IMR-90 (cell line): Measurements from ENCODE around the gene POLR3GL. TPM values are rescaled to one million over a fixed set of nuclear protein-coding genes. Genes with fewer than 3 reads are reported as not detected.
A peak's percentile ranks its signal among the peaks of the same experiment; 100 is the strongest.

Experiments used
- ATAC-seq: fragments of 200-7000 bp; cut with Tn5 transposase; 2 replicates; pipeline ENCODE4 v1.9.1; 2020; ENCODE audit warnings: low read depth, mild to moderate bottlenecking, moderate library complexity
- BruUV-seq: library from RNA; stranded (reverse); fragments of 400-500 nt; replicated peaks from 2 replicates; lab custom pipeline; 2021; lab: Mats Ljungman, UMichigan
- CTCF ChIA-PET: fragments of 300-600 bp; formaldehyde crosslinking; extraction: SDS; loops from one replicate; lab custom pipeline; 2021; ENCODE audit warnings: antibody characterized with exemption; lab: Yijun Ruan, JAX
- POLR2A ChIA-PET: fragments of 300-600 bp; sonication (Branson Sonifier 250); formaldehyde crosslinking; loops from one replicate; lab custom pipeline; 2022; ENCODE audit warnings: antibody characterized with exemption; ENCODE audit not compliant: unreplicated experiment; lab: Charles Lee
- DNase-seq: peaks from one replicate; pipeline ENCODE4 v3.0.0; 2013
- H2AFZ ChIP-seq: replicated peaks from 2 replicates; pipeline ENCODE3; 2013; ENCODE audit warnings: low read length, mild to moderate bottlenecking; ENCODE audit not compliant: poor library complexity
- H2AK5ac ChIP-seq: 2 replicates; pipeline ENCODE4 v1.6.1; 2013; ENCODE audit warnings: low read depth, low read length, inconsistent platforms
- H2AK9ac ChIP-seq: replicated peaks from 2 replicates; pipeline ENCODE3; 2013; ENCODE audit warnings: mild to moderate bottlenecking, low read depth, low read length, moderate library complexity; ENCODE audit not compliant: poor library complexity
- H2BK120ac ChIP-seq: 2 replicates; pipeline ENCODE4 v1.6.1; 2013; ENCODE audit warnings: low read depth, low read length, inconsistent platforms
- H2BK15ac ChIP-seq: 3 replicates; pipeline ENCODE4 v1.6.1; 2013; ENCODE audit warnings: low read depth, low read length, inconsistent platforms
- H2BK20ac ChIP-seq: 2 replicates; pipeline ENCODE4 v1.6.1; 2013; ENCODE audit warnings: low read depth, mild to moderate bottlenecking, inconsistent platforms, low read length, moderate library complexity
- H2BK5ac ChIP-seq: 2 replicates; pipeline ENCODE4 v1.6.1; 2013; ENCODE audit warnings: mild to moderate bottlenecking, low read depth, low read length, inconsistent platforms; ENCODE audit not compliant: poor library complexity, severe bottlenecking
- H3K14ac ChIP-seq: replicated peaks from 2 replicates; pipeline ENCODE4 v1.6.1; 2013; ENCODE audit warnings: low read depth, low read length, inconsistent platforms
- H3K18ac ChIP-seq: 2 replicates; pipeline ENCODE4 v1.6.1; 2013; ENCODE audit warnings: low read depth, low read length, control low read depth
- H3K23ac ChIP-seq: 2 replicates; pipeline ENCODE4 v1.6.1; 2013; ENCODE audit warnings: low read depth, low read length, inconsistent platforms
- H3K27ac ChIP-seq: 2 replicates; pipeline ENCODE4 v1.5.1; 2013; ENCODE audit warnings: mild to moderate bottlenecking, control low read depth, low read length; ENCODE audit not compliant: insufficient read depth
- H3K27me3 ChIP-seq: 2 replicates; pipeline ENCODE4 v1.6.1; 2013; ENCODE audit warnings: low read length; ENCODE audit not compliant: control insufficient read depth, insufficient read depth
- H3K36me3 ChIP-seq: 2 replicates; pipeline ENCODE4 v1.6.1; 2013; ENCODE audit warnings: low read length, mixed read lengths; ENCODE audit not compliant: control insufficient read depth, insufficient read depth
- H3K4ac ChIP-seq: 2 replicates; pipeline ENCODE4 v1.6.1; 2013; ENCODE audit warnings: low read depth, low read length, inconsistent platforms
- H3K4me1 ChIP-seq: 2 replicates; pipeline ENCODE4 v1.6.1; 2013; ENCODE audit warnings: low read length, mixed read lengths; ENCODE audit not compliant: control insufficient read depth, insufficient read depth
- H3K4me2 ChIP-seq: 2 replicates; pipeline ENCODE4 v1.6.1; 2013; ENCODE audit warnings: low read depth, mild to moderate bottlenecking, control low read depth, low read length, moderate library complexity
- H3K4me3 ChIP-seq: 2 replicates; pipeline ENCODE4 v1.5.1; 2013; ENCODE audit warnings: low read depth, mild to moderate bottlenecking, control low read depth, low read length, moderate library complexity; ENCODE audit not compliant: insufficient read depth
- H3K56ac ChIP-seq: 2 replicates; pipeline ENCODE4 v1.6.1; 2013; ENCODE audit warnings: low read length, inconsistent platforms; ENCODE audit not compliant: insufficient read depth; ENCODE audit errors: extremely low read depth
- H3K79me1 ChIP-seq, 2 experiments: 2 replicates each; pipeline ENCODE4 v1.6.1; 2013; ENCODE audit warnings: low read length in 2 of 2, inconsistent platforms in 1 of 2, low read depth in 1 of 2
- H3K9ac ChIP-seq: 2 replicates; pipeline ENCODE4 v1.6.1; 2013; ENCODE audit warnings: low read depth, low read length, control low read depth
- H3K9me1 ChIP-seq: 2 replicates; pipeline ENCODE4 v1.6.1; 2013; ENCODE audit warnings: low read length, inconsistent platforms; ENCODE audit not compliant: insufficient read depth
- H3K9me3 ChIP-seq: 2 replicates; pipeline ENCODE4 v1.6.1; 2013; ENCODE audit warnings: low read length; ENCODE audit not compliant: control insufficient read depth, insufficient read depth
- H4K20me1 ChIP-seq: 2 replicates; pipeline ENCODE4 v1.6.1; 2013; ENCODE audit warnings: low read length, inconsistent platforms; ENCODE audit not compliant: insufficient read depth
- H4K5ac ChIP-seq: 2 replicates; pipeline ENCODE4 v1.6.1; 2013; ENCODE audit warnings: mild to moderate bottlenecking, low read depth, low read length, control low read depth
- H4K8ac ChIP-seq, 2 experiments: 2 replicates each; pipeline ENCODE4 v1.6.1; 2013; ENCODE audit warnings: low read depth in 2 of 2, low read length in 2 of 2, control low read depth in 1 of 2, inconsistent platforms in 1 of 2
- H4K91ac ChIP-seq: 2 replicates; pipeline ENCODE4 v1.6.1; 2013; ENCODE audit warnings: low read depth, low read length, inconsistent platforms; ENCODE audit not compliant: insufficient read depth
- CEBPB ChIP-seq: IDR thresholded peaks from 2 replicates; pipeline ENCODE4 v1.6.1; 2012; ENCODE audit warnings: low read depth, low read length, improper control_type of control experiment
- CHD1 ChIP-seq: IDR thresholded peaks from 2 replicates; pipeline ENCODE4 v1.6.1; 2012; ENCODE audit warnings: low read depth, low read length, improper control_type of control experiment
- CTCF ChIP-seq: conservative IDR thresholded peaks from 2 replicates; pipeline ENCODE4 v1.5.1; 2012; ENCODE audit warnings: mild to moderate bottlenecking, low read depth, low read length, improper control_type of control experiment
- WGBS, 2 experiments: methylation state at CpG; one replicate each; pipeline versions ENCODE4 v1.1.5 to v1.1.7; 2013; ENCODE audit warnings: missing lambda C conversion rate in 2 of 2; ENCODE audit not compliant: insufficient read length in 1 of 2; ENCODE audit errors: extremely low coverage in 2 of 2; 5-methylcytosine and 5-hydroxymethylcytosine counted together
- dilution Hi-C: fragments of 300-500 bp; cut with HindIII; formaldehyde crosslinking; loops from one replicate; pipeline ENCODE4 v1.14.3; 2018; ENCODE audit warnings: low sequenced_read_pairs; ENCODE audit not compliant: unreplicated experiment
- in situ Hi-C: fragments of 300-500 bp; cut with MboI; formaldehyde crosslinking; loops from 3 replicates; pipeline ENCODE4 v1.14.3; 2019; ENCODE audit warnings: low sequenced_read_pairs, inconsistent platforms, mixed read lengths
- intact Hi-C: fragments of 100-400 bp; cut with micrococcal nuclease; formaldehyde crosslinking; loops from 2 replicates; pipeline ENCODE4 v1.10.0; 2022
- polyA plus RNA-seq, 3 experiments: library from polyadenylated mRNA; depleted of rRNA; stranded (reverse); fragments of >200 nt; gene quantifications; 2 replicates each; pipeline ENCODE4 v1.2.3, GENCODE V29; 2012; ENCODE audit warnings: low replicate concordance in 1 of 3
- total RNA-seq: library from RNA; depleted of rRNA; stranded (reverse); fragments of >200 nt; gene quantifications from 2 replicates; pipeline ENCODE4 v1.2.3, GENCODE V29; 2012

The POLR3GL gene
- total and polyA plus RNA-seq, 2 of the 4 experiments (the other 2 are of a cell fraction), result 7.9 to 16.3 TPM

GRCh38 chr1:145916745-145917144, 47.7 kb upstream of the POLR3GL start:
- Histone ChIP-seq H2BK20ac (no peak overlapping the region), H3K36me3 (peaks cover 7% of the 10 kb centered on the region), H3K4me2 (no peak overlapping the region), H3K9me1 (peaks cover 6% of the 10 kb centered on the region), H3K56ac (no peak overlapping the region), H2AK5ac (0 out of 2 replicates have a peak overlapping the region, but pooled peaks have one; percentile 21), H3K4ac (no peak overlapping the region), H3K27ac (no peak overlapping the region), H3K23ac (no peak overlapping the region), H3K4me1 (peaks cover 8% of the 10 kb centered on the region), H3K4me3 (no peak overlapping the region), H3K27me3 (no peaks in the 10 kb centered on the region), H2AFZ (no peak overlapping the region), H4K20me1 (no peaks in the 10 kb centered on the region), H2BK5ac (no peak overlapping the region), H3K9me3 (no peaks in the 10 kb centered on the region), H2AK9ac (no peak overlapping the region), H3K9ac (no peak overlapping the region), H4K8ac (no peak overlapping the region), H2BK15ac (no peak overlapping the region; the same call in 2 of the 3 replicates), H3K14ac (no peak overlapping the region), H3K79me1 (peaks cover 15 to 31% of the 10 kb centered on the region in 2 experiments), H2BK120ac (no peak overlapping the region), H3K18ac (no peak overlapping the region), H4K91ac (no peak overlapping the region), H4K5ac (no peak overlapping the region)
- ATAC-seq (no peak), DNase-seq (peak; percentile 8)
- dilution Hi-C loops, result no loop called here
- in situ Hi-C loops, result loop anchor here (5.0 kb wide), 2 partner anchors 51 to 81 kb away; partner anchors contain the start of gene TXNIP
- TF ChIP-seq CHD1 (no peak), CEBPB (0 out of 2 replicates have a peak, but pooled peaks have one; percentile 16), CTCF (no peak)
- BruUV-seq, result no TSS peak
- ChIA-PET CTCF (interaction anchor here (1.1 kb wide), 1 partner anchor 25 kb away, joined by 5 read pairs; no protein-coding TSS in a partner anchor), POLR2A (no interaction called here)
- intact Hi-C loops, result loop anchor here (5.0 kb wide), 1 partner anchor 81 kb away; the partner anchor contains the start of gene TXNIP
- 57% methylated on average over 4 of the region's 5 CpGs; no CpG with 5 or more reads in 1 of the 2 experiments for WGBS, 2 experiments
